PC-3 (cell line): ENCODE measurements around the gene PIEZO1. TPM values are rescaled to one million over a fixed set of nuclear protein-coding genes. Genes with fewer than 3 reads are reported as not detected.

ENCODE experiments used
- ATAC-seq: fragments of 200-7000 bp; cut with Tn5 transposase; 2 replicates; pipeline ENCODE4 v1.9.1; 2020; ENCODE audit warnings: mild to moderate bottlenecking, moderate library complexity
- BruUV-seq: library from RNA; stranded (reverse); fragments of 400-500 nt; replicated peaks from 2 replicates; lab custom pipeline; 2021; lab: Mats Ljungman, UMichigan
- CTCF ChIA-PET: fragments of 300-600 bp; sonication (Branson Sonifier 250); formaldehyde crosslinking; loops from one replicate; lab custom pipeline; 2022; ENCODE audit warnings: antibody characterized with exemption; lab: Charles Lee
- POLR2A ChIA-PET: fragments of 300-600 bp; sonication (Branson Sonifier 250); formaldehyde crosslinking; loops from one replicate; lab custom pipeline; 2022; ENCODE audit warnings: antibody characterized with exemption; ENCODE audit not compliant: unreplicated experiment; lab: Charles Lee
- DNase-seq: peaks from one replicate; pipeline ENCODE4 v3.0.0-alpha.2; 2015
- H2AFZ ChIP-seq: fragments of 300-600 bp; sonication (generic); 2 replicates; pipeline ENCODE4 v1.6.0; 2016; ENCODE audit warnings: antibody characterized with exemption, low read length
- H3F3A ChIP-seq: fragments of 300-600 bp; sonication (generic); one replicate; pipeline ENCODE4 v1.6.0; 2017; ENCODE audit warnings: antibody characterized with exemption, low read length, control low read depth, mild to moderate bottlenecking; ENCODE audit not compliant: unreplicated experiment
- H3K27ac ChIP-seq: fragments of 300-600 bp; sonication (generic); 2 replicates; pipeline ENCODE4 v1.5.1; 2016; ENCODE audit warnings: mild to moderate bottlenecking, low read length
- H3K27me3 ChIP-seq: fragments of 300-600 bp; sonication (generic); 2 replicates; pipeline ENCODE4 v1.6.1; 2016; ENCODE audit warnings: low read length, mixed read lengths
- H3K36me3 ChIP-seq: fragments of 300-600 bp; sonication (generic); 2 replicates; pipeline ENCODE4 v1.6.1; 2016; ENCODE audit warnings: low read depth, mixed run types, low read length, mixed read lengths
- H3K4me1 ChIP-seq: fragments of 300-600 bp; sonication (generic); 2 replicates; pipeline ENCODE4 v1.5.1; 2016; ENCODE audit warnings: low read length; ENCODE audit not compliant: insufficient read depth
- H3K4me2 ChIP-seq: fragments of 300-600 bp; sonication (generic); 2 replicates; pipeline ENCODE4 v1.6.0; 2016; ENCODE audit warnings: low read length
- H3K4me3 ChIP-seq: fragments of 300-600 bp; sonication (generic); 2 replicates; pipeline ENCODE4 v1.5.1; 2016; ENCODE audit warnings: mild to moderate bottlenecking, low read length, mixed read lengths
- H3K79me2 ChIP-seq: fragments of 300-600 bp; sonication (generic); 2 replicates; pipeline ENCODE4 v1.6.1; 2017; ENCODE audit warnings: low read length, mixed read lengths
- H3K9ac ChIP-seq: fragments of 300-600 bp; sonication (generic); 2 replicates; pipeline ENCODE4 v1.6.0; 2016; ENCODE audit warnings: mild to moderate bottlenecking, low read length
- H3K9me2 ChIP-seq: fragments of 300-600 bp; sonication (generic); replicated peaks from 2 replicates; pipeline ENCODE4 v1.6.1; 2016; ENCODE audit warnings: mixed run types, low read length, mixed read lengths
- H3K9me3 ChIP-seq: fragments of 300-600 bp; sonication (generic); 2 replicates; pipeline ENCODE4 v1.6.1; 2016; ENCODE audit warnings: low read length, mixed read lengths
- H4K20me1 ChIP-seq: fragments of 300-600 bp; sonication (generic); 2 replicates; pipeline ENCODE4 v1.6.1; 2016; ENCODE audit warnings: low read length, mixed read lengths
- EZH2 ChIP-seq: fragments of 300-600 bp; sonication (generic); IDR thresholded peaks from one replicate; pipeline ENCODE4 v1.6.1; 2017; ENCODE audit warnings: antibody characterized with exemption, mild to moderate bottlenecking, low read length; ENCODE audit not compliant: unreplicated experiment
- EZH2phosphoT487 ChIP-seq: fragments of 300-600 bp; sonication (generic); IDR thresholded peaks from 2 replicates; pipeline ENCODE4 v1.6.1; 2018; ENCODE audit warnings: mild to moderate bottlenecking, antibody characterized with exemption, low read length, borderline replicate concordance
- intact Hi-C: fragments of 100-400 bp; cut with micrococcal nuclease; formaldehyde crosslinking; loops from 2 replicates; pipeline ENCODE4 v1.9.0; 2023
- total RNA-seq: library from RNA; depleted of rRNA; stranded (reverse); fragments of >200 nt; gene quantifications from 2 replicates; pipeline ENCODE4 v1.2.3, GENCODE V29; 2014
- TF ChIP-seq, protein P1 (sequence below): fragments of 300-600 bp; sonication (generic); conservative IDR thresholded peaks from 2 replicates; pipeline ENCODE4 v1.5.1; 2017; ENCODE audit warnings: antibody characterized with exemption, low read depth, mild to moderate bottlenecking, low read length

The PIEZO1 gene
- total RNA-seq, 1 experiment from 2014 or later, result 180 TPM

DNA sequence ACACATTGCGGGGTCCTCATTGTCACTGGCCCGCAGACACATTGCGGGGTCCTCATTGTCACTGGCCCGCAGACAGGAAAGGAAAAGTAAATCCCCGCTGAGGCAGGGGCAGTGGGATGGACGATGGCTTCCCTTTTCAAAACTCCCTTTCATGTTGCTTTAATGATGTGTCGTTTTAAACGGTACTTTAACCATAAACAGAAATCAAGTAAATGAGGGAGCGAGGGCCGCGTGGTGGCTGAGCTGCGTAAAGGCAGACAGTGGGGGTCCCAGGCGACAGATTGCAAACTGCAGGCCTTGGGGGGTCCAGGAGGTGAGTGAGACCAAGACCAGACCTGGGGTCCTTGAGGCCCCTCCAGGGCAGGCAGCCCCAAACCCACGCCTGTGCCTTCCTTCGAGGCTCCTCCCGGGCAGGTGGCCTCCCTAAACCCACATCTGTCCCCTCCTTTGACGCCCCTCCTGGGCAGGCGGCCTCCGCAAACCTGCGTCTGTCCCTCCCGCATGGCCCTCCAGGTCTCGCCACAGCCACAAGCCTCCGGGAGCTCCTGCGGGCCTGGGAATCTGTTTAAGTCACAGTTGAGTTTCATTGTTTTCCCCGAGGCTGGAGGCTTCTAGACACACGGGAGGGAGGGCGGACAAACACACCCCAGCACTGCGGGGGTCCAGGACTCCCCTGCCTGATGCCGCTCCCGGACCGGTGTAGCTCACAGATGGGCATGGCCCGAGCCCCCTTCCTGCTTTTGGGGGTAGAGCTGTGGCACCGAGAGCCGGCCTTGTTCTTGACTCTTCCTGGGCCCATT, 7.3 kb downstream of the PIEZO1 start:
- ChIA-PET CTCF (no interaction called here), POLR2A (no interaction called here)
- Histone ChIP-seq H3K4me2 (no peak overlapping the region), H3F3A (no peaks in the 10 kb centered on the region), H4K20me1 (peaks cover 20% of the 10 kb centered on the region; the same call in 1 of the 2 replicates), H3K36me3 (no peaks in the 10 kb centered on the region), H3K4me3 (no peak overlapping the region), H3K4me1 (peaks cover 34% of the 10 kb centered on the region), H3K27me3 (no peaks in the 10 kb centered on the region), H3K9ac (no peak overlapping the region), H3K9me3 (no peaks in the 10 kb centered on the region), H2AFZ (no peak overlapping the region), H3K27ac (no peak overlapping the region), H3K79me2 (peaks cover 100% of the 10 kb centered on the region), H3K9me2 (no peaks in the 10 kb centered on the region)
- BruUV-seq, result no TSS peak
- TF ChIP-seq, protein P1, sequence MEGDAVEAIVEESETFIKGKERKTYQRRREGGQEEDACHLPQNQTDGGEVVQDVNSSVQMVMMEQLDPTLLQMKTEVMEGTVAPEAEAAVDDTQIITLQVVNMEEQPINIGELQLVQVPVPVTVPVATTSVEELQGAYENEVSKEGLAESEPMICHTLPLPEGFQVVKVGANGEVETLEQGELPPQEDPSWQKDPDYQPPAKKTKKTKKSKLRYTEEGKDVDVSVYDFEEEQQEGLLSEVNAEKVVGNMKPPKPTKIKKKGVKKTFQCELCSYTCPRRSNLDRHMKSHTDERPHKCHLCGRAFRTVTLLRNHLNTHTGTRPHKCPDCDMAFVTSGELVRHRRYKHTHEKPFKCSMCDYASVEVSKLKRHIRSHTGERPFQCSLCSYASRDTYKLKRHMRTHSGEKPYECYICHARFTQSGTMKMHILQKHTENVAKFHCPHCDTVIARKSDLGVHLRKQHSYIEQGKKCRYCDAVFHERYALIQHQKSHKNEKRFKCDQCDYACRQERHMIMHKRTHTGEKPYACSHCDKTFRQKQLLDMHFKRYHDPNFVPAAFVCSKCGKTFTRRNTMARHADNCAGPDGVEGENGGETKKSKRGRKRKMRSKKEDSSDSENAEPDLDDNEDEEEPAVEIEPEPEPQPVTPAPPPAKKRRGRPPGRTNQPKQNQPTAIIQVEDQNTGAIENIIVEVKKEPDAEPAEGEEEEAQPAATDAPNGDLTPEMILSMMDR, result no peak
- no peak for TF ChIP-seq EZH2
- no peak for TF ChIP-seq EZH2phosphoT487
- intact Hi-C loops, result no loop called here
- ATAC-seq, result no peak
- no peak for DNase-seq

DNA sequence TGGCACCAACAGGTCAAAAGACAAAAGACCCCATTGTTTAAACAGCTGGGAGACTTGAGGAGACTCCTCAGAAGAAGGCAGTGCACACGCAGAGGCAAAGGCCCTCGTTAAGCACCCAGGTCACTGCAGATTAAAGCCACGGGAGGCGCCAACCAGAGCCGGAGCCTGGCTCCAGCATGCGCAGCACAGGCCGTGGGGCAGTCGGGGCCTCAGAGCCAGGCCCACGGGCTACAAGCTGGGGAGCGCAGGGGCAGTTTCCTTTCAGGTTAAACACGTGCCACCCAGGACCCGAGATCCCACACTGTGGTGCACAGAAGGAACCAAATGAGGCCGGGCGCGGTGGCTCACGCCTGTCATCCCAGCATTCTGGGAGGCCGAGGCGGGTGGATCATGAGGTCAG, 9.2 kb downstream of the PIEZO1 start:
- DNase-seq, result no peak
- ChIA-PET POLR2A (no interaction called here), CTCF (no interaction called here)
- peaks cover 98% of the 10 kb centered on the region for H3K79me2 ChIP-seq
- H3F3A ChIP-seq, result no peaks in the 10 kb centered on the region
- no peak overlapping the region for H3K27ac ChIP-seq
- intact Hi-C loops, result no loop called here
- TF ChIP-seq EZH2phosphoT487 (no peak), EZH2 (no peak)
- TF ChIP-seq, protein P1, result no peak
- no peaks in the 10 kb centered on the region for H3K9me2 ChIP-seq
- no TSS peak for BruUV-seq
- H3K4me3 ChIP-seq, result no peak overlapping the region
- no peak overlapping the region for H3K9ac ChIP-seq
- peaks cover 25% of the 10 kb centered on the region for H3K4me1 ChIP-seq
- no peaks in the 10 kb centered on the region for H3K36me3 ChIP-seq
- H3K27me3 ChIP-seq, result no peaks in the 10 kb centered on the region
- no peak overlapping the region for H2AFZ ChIP-seq
- no peak for ATAC-seq
- no peak overlapping the region for H3K4me2 ChIP-seq
- H4K20me1 ChIP-seq, result peaks cover 19% of the 10 kb centered on the region; the same call in 1 of the 2 replicates
- no peaks in the 10 kb centered on the region for H3K9me3 ChIP-seq
